ENCODE measurements around the gene OR10G8. TPM values are rescaled to one million over a fixed set of nuclear protein-coding genes. Genes with fewer than 3 reads are reported as not detected.
"Not testable (repeated sequence)": the region's sequence is repeated elsewhere in the genome, so short reads cannot be mapped to it uniquely, and the experiment has no call there.

Gene OR10G8
- not detected in 2 replicates for total RNA-seq (2014; rRNA removed; shearing (Covaris generic))

- DNase-seq = no peak
- Histone ChIP-seq H3K36me3 (no peaks in the 10 kb centered on the region), H3K4me1 (no peaks in the 10 kb centered on the region), H3K9me3 (replicated peaks) (no peaks in the 10 kb centered on the region), H3K27me3 (no peaks in the 10 kb centered on the region), H3K4me3 (no peak within 1 kb of the TSS), H3K27ac (no peak within 1 kb of the TSS)
Observed at GRCh38 chr11:124026498-124026897, at the start of gene OR10G8. TSS of gene OR10G8 (plus strand) at chr11:124026798. CDS start at chr11:124029623, 2,825 bp downstream.

- H3K27me3 ChIP-seq = no peaks in the 10 kb centered on the region
- no peak within 1 kb of the TSS for H3K27ac ChIP-seq
- no peaks in the 10 kb centered on the region for H3K36me3 ChIP-seq
- H3K4me3 ChIP-seq = no peak within 1 kb of the TSS
- H3K9me3 ChIP-seq (replicated peaks) = no peaks in the 10 kb centered on the region
- no peak for DNase-seq
- no peaks in the 10 kb centered on the region for H3K4me1 ChIP-seq
Observed at GRCh38 chr11:123977731-123978347, 48.8 kb upstream of the OR10G8 start, which contains the start of gene OR10S1. TSS of gene OR10S1 (minus strand) at chr11:123977781. CDS start at chr11:123977664, 117 bp downstream.

- Histone ChIP-seq H3K27me3 (no peaks in the 10 kb centered on the region), H3K9me3 (replicated peaks) (no peaks in the 10 kb centered on the region), H3K36me3 (no peaks in the 10 kb centered on the region), H3K4me3 (no peak overlapping the region), H3K4me1 (no peaks in the 10 kb centered on the region), H3K27ac (no peak overlapping the region)
- no peak for DNase-seq
Observed at GRCh38 chr11:123979311-123979710, 47.3 kb upstream of the OR10G8 start.

GRCh38 chr11:123995119-123995518 lies 31.5 kb upstream of the OR10G8 start, which contains the start of gene OR10G6:
TSS of gene OR10G6 (minus strand) at chr11:123995161. CDS start at chr11:123995161, 0 bp downstream.
- Histone ChIP-seq H3K27ac (no peak within 1 kb of the TSS), H3K9me3 (replicated peaks) (no peaks in the 10 kb centered on the region), H3K27me3 (no peaks in the 10 kb centered on the region), H3K4me1 (no peaks in the 10 kb centered on the region), H3K4me3 (no peak within 1 kb of the TSS), H3K36me3 (no peaks in the 10 kb centered on the region)
- DNase-seq = no peak

- H3K4me1 ChIP-seq = no peaks in the 10 kb centered on the region
- no peaks in the 10 kb centered on the region for H3K9me3 ChIP-seq (replicated peaks)
- no peaks in the 10 kb centered on the region for H3K36me3 ChIP-seq
- no peaks in the 10 kb centered on the region for H3K27me3 ChIP-seq
- no peak within 1 kb of the TSS for H3K27ac ChIP-seq
- H3K4me3 ChIP-seq = no peak within 1 kb of the TSS
- no peak for DNase-seq
Observed at GRCh38 chr11:124012697-124013096, 13.9 kb upstream of the OR10G8 start, which contains the start of gene OR10G4. TSS of gene OR10G4 (plus strand) at chr11:124012997. CDS start at chr11:124015575, 2,578 bp downstream.

GRCh38 chr11:124015837-124016236 lies 10.8 kb upstream of the OR10G8 start:
- not testable (repeated sequence) for H3K4me1 ChIP-seq; H3K9me3 ChIP-seq (replicated peaks); H3K36me3 ChIP-seq; H3K4me3 ChIP-seq; H3K27ac ChIP-seq; H3K27me3 ChIP-seq; DNase-seq

- Histone ChIP-seq H3K36me3 (no peaks in the 10 kb centered on the region), H3K27ac (no peak overlapping the region), H3K4me3 (no peak overlapping the region), H3K4me1 (no peaks in the 10 kb centered on the region), H3K9me3 (replicated peaks) (no peaks in the 10 kb centered on the region), H3K27me3 (no peaks in the 10 kb centered on the region)
- DNase-seq = no peak
Observed at GRCh38 chr11:124036666-124037065, 10.1 kb downstream of the OR10G8 start.

- Histone ChIP-seq H3K36me3 (no peaks in the 10 kb centered on the region), H3K27me3 (no peaks in the 10 kb centered on the region), H3K9me3 (replicated peaks) (no peaks in the 10 kb centered on the region), H3K27ac (no peak overlapping the region), H3K4me1 (no peaks in the 10 kb centered on the region), H3K4me3 (no peak overlapping the region)
- no peak for DNase-seq
Observed at GRCh38 chr11:124039557-124039956, 13.0 kb downstream of the OR10G8 start.

GRCh38 chr11:124041254-124041653 lies 14.7 kb downstream of the OR10G8 start, which contains the start of gene OR10G7:
TSS of gene OR10G7 (minus strand) at chr11:124041325. CDS start at chr11:124039001, 2,324 bp downstream.
- H3K4me3 ChIP-seq = no peak within 1 kb of the TSS
- H3K27me3 ChIP-seq = no peaks in the 10 kb centered on the region
- no peaks in the 10 kb centered on the region for H3K36me3 ChIP-seq
- DNase-seq = no peak
- H3K9me3 ChIP-seq (replicated peaks) = no peaks in the 10 kb centered on the region
- no peak within 1 kb of the TSS for H3K27ac ChIP-seq
- H3K4me1 ChIP-seq = no peaks in the 10 kb centered on the region

- no peak overlapping the region for H3K4me3 ChIP-seq
- DNase-seq = no peak
- no peaks in the 10 kb centered on the region for H3K27me3 ChIP-seq
- no peaks in the 10 kb centered on the region for H3K4me1 ChIP-seq
- no peak overlapping the region for H3K27ac ChIP-seq
- no peaks in the 10 kb centered on the region for H3K36me3 ChIP-seq
- H3K9me3 ChIP-seq (replicated peaks) = no peaks in the 10 kb centered on the region
Observed at GRCh38 chr11:124043420-124043819, 16.8 kb downstream of the OR10G8 start.

- H3K9me3 ChIP-seq (replicated peaks) = no peaks in the 10 kb centered on the region
- DNase-seq = no peak
- H3K4me1 ChIP-seq = no peaks in the 10 kb centered on the region
- no peak overlapping the region for H3K27ac ChIP-seq
- no peaks in the 10 kb centered on the region for H3K36me3 ChIP-seq
- no peaks in the 10 kb centered on the region for H3K27me3 ChIP-seq
- H3K4me3 ChIP-seq = no peak overlapping the region
Observed at GRCh38 chr11:124050748-124051147, 24.1 kb downstream of the OR10G8 start.

GRCh38 chr11:124052966-124053365 lies 26.4 kb downstream of the OR10G8 start:
- no peak for DNase-seq
- no peaks in the 10 kb centered on the region for H3K36me3 ChIP-seq
- no peaks in the 10 kb centered on the region for H3K9me3 ChIP-seq (replicated peaks)
- no peaks in the 10 kb centered on the region for H3K4me1 ChIP-seq
- no peaks in the 10 kb centered on the region for H3K27me3 ChIP-seq
- no peak overlapping the region for H3K4me3 ChIP-seq
- H3K27ac ChIP-seq = no peak overlapping the region

GRCh38 chr11:124068601-124069110 lies 42.1 kb downstream of the OR10G8 start:
- Histone ChIP-seq H3K27me3 (no peaks in the 10 kb centered on the region), H3K4me3 (no peak overlapping the region), H3K27ac (no peak overlapping the region), H3K36me3 (no peaks in the 10 kb centered on the region), H3K4me1 (no peaks in the 10 kb centered on the region), H3K9me3 (replicated peaks) (no peaks in the 10 kb centered on the region)
- DNase-seq = no peak

GRCh38 chr11:124069429-124070401 lies 43.1 kb downstream of the OR10G8 start:
- no peak overlapping the region for H3K27ac ChIP-seq
- DNase-seq = peak; percentile 72 to 73

More at GRCh38 chr11:124069429-124070401, 43.1 kb downstream of the OR10G8 start:
- Histone ChIP-seq H3K4me3 (peak overlapping the region; percentile 29), H3K9me3 (replicated peaks) (no peaks in the 10 kb centered on the region), H3K36me3 (no peaks in the 10 kb centered on the region), H3K27me3 (no peaks in the 10 kb centered on the region), H3K4me1 (no peaks in the 10 kb centered on the region)
